Fibroblast of pulmonary artery (primary cell): ENCODE data around the gene FOXN1.

Experiments
- DNase-seq: peaks from one replicate; pipeline ENCODE4 v3.0.0-alpha.2; 2010; ENCODE audit warnings: low read depth
- H3K4me3 ChIP-seq: replicated peaks from 2 replicates; pipeline ENCODE4 v1.5.1; 2011; ENCODE audit warnings: low read depth, mild to moderate bottlenecking, control low read depth, low read length, moderate library complexity
- CTCF ChIP-seq: IDR thresholded peaks from 2 replicates; pipeline ENCODE4 v1.5.1; 2011; ENCODE audit warnings: mild to moderate bottlenecking, control low read depth, low read length, inconsistent platforms; ENCODE audit errors: missing control alignments

Gene FOXN1

GRCh38 chr17:28578246-28579195 is 72.4 kb downstream of the FOXN1 start:
- no peak for DNase-seq
- no peak for TF ChIP-seq CTCF
- no peak overlapping the region for H3K4me3 ChIP-seq

- no peak overlapping the region for H3K4me3 ChIP-seq
- DNase-seq, result no peak
- no peak for TF ChIP-seq CTCF
Measured at GRCh38 chr17:28579526-28579925, 73.4 kb downstream of the FOXN1 start.

GRCh38 chr17:28580959-28581358 is 74.8 kb downstream of the FOXN1 start:
- no peak overlapping the region for H3K4me3 ChIP-seq
- DNase-seq, result no peak

GRCh38 chr17:28582513-28582912 is 76.4 kb downstream of the FOXN1 start:
- DNase-seq, result no peak
- no peak for TF ChIP-seq CTCF
- no peak overlapping the region for H3K4me3 ChIP-seq

More at GRCh38 chr17:28580959-28581358, 74.8 kb downstream of the FOXN1 start:
- no peak for TF ChIP-seq CTCF

GRCh38 chr17:28584434-28584833 is 78.3 kb downstream of the FOXN1 start:
- DNase-seq, result no peak

GRCh38 chr17:28585851-28586250 is 79.7 kb downstream of the FOXN1 start:
- no peak for DNase-seq
- TF ChIP-seq CTCF, result no peak
- H3K4me3 ChIP-seq, result no peak overlapping the region

More at GRCh38 chr17:28584434-28584833, 78.3 kb downstream of the FOXN1 start:
- H3K4me3 ChIP-seq, result no peak overlapping the region
- TF ChIP-seq CTCF, result no peak
